ENCODE measurements around the gene UHRF1.
"Not testable (repeated sequence)": the region's sequence is repeated elsewhere in the genome, so short reads cannot be mapped to it uniquely, and the experiment has no call there.

Gene UHRF1

DNA sequence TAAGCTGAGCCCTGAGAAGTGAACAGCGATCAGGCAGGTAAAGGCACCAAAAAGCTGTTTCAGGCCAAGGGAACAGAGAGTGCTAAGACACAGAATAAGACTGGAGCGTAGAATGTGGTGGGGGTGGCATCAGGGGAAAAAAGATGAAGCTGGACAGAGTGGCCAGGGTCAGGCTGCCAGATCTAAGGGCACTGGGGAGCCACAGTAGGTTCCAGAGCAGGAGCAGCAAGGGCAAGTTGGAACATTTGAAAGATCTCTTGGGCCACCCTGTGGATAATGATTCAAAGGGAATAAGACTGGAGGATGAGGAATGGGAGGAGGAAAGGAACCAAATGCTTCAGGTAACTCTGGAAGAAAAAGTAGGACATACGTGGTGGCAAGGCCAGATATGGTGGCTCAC, 35.4 kb upstream of the UHRF1 start:
- H2AFZ ChIP-seq (ENCODE audit: low read depth, low read length), result no peak overlapping the region
- H3K27ac ChIP-seq (ENCODE audit: low read length), result no peak overlapping the region
- no peaks in the 10 kb centered on the region for H3K36me3 ChIP-seq (replicated peaks; ENCODE audit: low read depth, low read length)
- peaks cover 12% of the 10 kb centered on the region for H3K4me1 ChIP-seq (ENCODE audit: low read length)
- no peaks in the 10 kb centered on the region for H3K79me2 ChIP-seq (ENCODE audit: low read length)
- no peak for TF ChIP-seq EZH2phosphoT487 (IDR thresholded peaks at IDR 0.05; ENCODE audit: low read depth)
- TF ChIP-seq, protein P1, sequence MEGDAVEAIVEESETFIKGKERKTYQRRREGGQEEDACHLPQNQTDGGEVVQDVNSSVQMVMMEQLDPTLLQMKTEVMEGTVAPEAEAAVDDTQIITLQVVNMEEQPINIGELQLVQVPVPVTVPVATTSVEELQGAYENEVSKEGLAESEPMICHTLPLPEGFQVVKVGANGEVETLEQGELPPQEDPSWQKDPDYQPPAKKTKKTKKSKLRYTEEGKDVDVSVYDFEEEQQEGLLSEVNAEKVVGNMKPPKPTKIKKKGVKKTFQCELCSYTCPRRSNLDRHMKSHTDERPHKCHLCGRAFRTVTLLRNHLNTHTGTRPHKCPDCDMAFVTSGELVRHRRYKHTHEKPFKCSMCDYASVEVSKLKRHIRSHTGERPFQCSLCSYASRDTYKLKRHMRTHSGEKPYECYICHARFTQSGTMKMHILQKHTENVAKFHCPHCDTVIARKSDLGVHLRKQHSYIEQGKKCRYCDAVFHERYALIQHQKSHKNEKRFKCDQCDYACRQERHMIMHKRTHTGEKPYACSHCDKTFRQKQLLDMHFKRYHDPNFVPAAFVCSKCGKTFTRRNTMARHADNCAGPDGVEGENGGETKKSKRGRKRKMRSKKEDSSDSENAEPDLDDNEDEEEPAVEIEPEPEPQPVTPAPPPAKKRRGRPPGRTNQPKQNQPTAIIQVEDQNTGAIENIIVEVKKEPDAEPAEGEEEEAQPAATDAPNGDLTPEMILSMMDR (IDR thresholded peaks at IDR 0.05; ENCODE audit: low read depth, low read length), result no peak
- H4K20me1 ChIP-seq (ENCODE audit: insufficient read depth, low read length), result no peaks in the 10 kb centered on the region
- peaks cover 10% of the 10 kb centered on the region; the same call in 1 of the 2 replicates for H3K27me3 ChIP-seq (ENCODE audit: low read depth, low read length)
- no peak overlapping the region for H3K4me3 ChIP-seq (ENCODE audit: low read length)
- no peak overlapping the region for H3K4me2 ChIP-seq (ENCODE audit: low read length)
- H3K9ac ChIP-seq (ENCODE audit: low read length), result no peak overlapping the region
- H3K9me3 ChIP-seq (ENCODE audit: insufficient read depth, low read length), result no peaks in the 10 kb centered on the region

DNA sequence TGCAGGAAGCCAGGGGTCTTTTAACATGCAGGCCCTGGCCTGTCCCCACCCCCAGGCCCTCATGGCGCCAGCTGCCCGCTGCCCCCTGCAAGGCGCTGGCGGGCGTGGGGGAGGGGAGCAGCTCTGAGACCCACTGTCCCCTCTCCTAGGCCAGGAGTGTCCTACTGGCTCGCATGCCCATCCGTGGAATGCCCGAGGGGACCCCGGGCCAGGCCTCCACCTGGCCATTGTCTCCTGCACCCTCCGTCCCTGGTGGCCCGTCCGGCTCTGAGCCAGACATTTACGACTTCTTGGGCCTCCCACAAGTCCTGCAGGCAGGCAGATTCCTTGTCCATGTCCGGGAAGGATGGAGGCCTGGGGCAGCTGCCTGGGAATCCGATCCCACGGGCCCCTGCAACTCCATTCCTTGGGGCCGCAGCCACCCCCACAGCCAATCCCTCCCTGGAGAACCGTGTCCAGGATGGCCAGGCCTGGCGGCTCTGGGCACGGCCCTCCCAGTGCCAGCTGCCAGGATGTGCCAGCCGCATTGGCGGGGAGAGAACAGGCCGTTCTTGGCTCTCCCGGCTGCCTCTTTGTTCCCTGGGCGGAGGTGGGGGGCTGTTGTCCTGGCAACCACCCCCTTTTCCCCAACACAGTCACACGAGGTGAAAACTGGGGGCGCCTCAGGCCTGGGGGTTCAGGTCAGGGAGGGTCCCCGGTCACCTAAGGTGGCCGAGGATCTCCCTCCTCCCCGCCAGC, 31.4 kb upstream of the UHRF1 start:
- no peak overlapping the region for H3K4me2 ChIP-seq (ENCODE audit: low read length)
- H3K9ac ChIP-seq (ENCODE audit: low read length), result no peak overlapping the region
- no peaks in the 10 kb centered on the region for H3K36me3 ChIP-seq (replicated peaks; ENCODE audit: low read depth, low read length)
- no peaks in the 10 kb centered on the region for H3K9me3 ChIP-seq (ENCODE audit: insufficient read depth, low read length)
- H2AFZ ChIP-seq (ENCODE audit: low read depth, low read length), result no peak overlapping the region
- H3K79me2 ChIP-seq (ENCODE audit: low read length), result no peaks in the 10 kb centered on the region
- no peak overlapping the region for H3K27ac ChIP-seq (ENCODE audit: low read length)
- H3K4me1 ChIP-seq (ENCODE audit: low read length), result no peaks in the 10 kb centered on the region
- no peak overlapping the region for H3K4me3 ChIP-seq (ENCODE audit: low read length)
- peaks cover 10% of the 10 kb centered on the region; the same call in 1 of the 2 replicates for H3K27me3 ChIP-seq (ENCODE audit: low read depth, low read length)
- no peaks in the 10 kb centered on the region for H4K20me1 ChIP-seq (ENCODE audit: insufficient read depth, low read length)
- TF ChIP-seq, protein P1 (IDR thresholded peaks at IDR 0.05; ENCODE audit: low read depth, low read length), result no peak
- no peak for TF ChIP-seq EZH2phosphoT487 (IDR thresholded peaks at IDR 0.05; ENCODE audit: low read depth)

DNA sequence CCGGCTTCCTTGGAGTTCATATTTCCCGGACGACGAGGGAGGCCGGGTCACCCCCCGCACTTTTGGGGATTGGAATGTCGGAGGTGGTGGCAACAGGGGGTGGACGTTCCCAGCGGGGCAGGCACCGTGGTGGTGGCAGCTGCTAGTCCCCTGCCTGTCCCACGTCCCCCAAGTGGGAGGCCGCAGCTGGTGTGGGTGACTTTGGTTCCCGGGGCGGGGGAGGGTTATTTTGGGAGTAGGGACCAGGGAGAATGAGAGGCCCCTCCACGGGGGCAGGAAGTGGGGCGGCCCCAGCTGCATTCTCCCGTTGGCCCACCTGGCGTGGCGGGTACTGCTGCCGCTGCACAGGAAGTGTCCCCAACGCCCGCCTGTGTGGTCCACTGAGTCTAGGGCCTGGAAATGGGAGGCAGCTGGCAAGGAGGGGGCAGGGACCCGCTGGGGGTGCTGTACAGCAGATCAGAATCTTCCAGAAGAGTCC, 30.8 kb upstream of the UHRF1 start:
- TF ChIP-seq, protein P1 (IDR thresholded peaks at IDR 0.05; ENCODE audit: low read depth, low read length), result no peak
- TF ChIP-seq EZH2phosphoT487 (IDR thresholded peaks at IDR 0.05; ENCODE audit: low read depth), result no peak
- H3K4me2 ChIP-seq (ENCODE audit: low read length), result no peak overlapping the region
- H3K27ac ChIP-seq (ENCODE audit: low read length), result no peak overlapping the region
- H3K4me1 ChIP-seq (ENCODE audit: low read length), result no peaks in the 10 kb centered on the region
- no peak overlapping the region for H3K4me3 ChIP-seq (ENCODE audit: low read length)
- H3K9me3 ChIP-seq (ENCODE audit: insufficient read depth, low read length), result no peaks in the 10 kb centered on the region
- no peaks in the 10 kb centered on the region for H3K36me3 ChIP-seq (replicated peaks; ENCODE audit: low read depth, low read length)
- no peaks in the 10 kb centered on the region for H4K20me1 ChIP-seq (ENCODE audit: insufficient read depth, low read length)
- H3K9ac ChIP-seq (ENCODE audit: low read length), result no peak overlapping the region
- peaks cover 7% of the 10 kb centered on the region; the same call in 1 of the 2 replicates for H3K27me3 ChIP-seq (ENCODE audit: low read depth, low read length)
- H3K79me2 ChIP-seq (ENCODE audit: low read length), result no peaks in the 10 kb centered on the region
- H2AFZ ChIP-seq (ENCODE audit: low read depth, low read length), result 0 out of 2 replicates have a peak overlapping the region, but pooled peaks have one; percentile 4

DNA sequence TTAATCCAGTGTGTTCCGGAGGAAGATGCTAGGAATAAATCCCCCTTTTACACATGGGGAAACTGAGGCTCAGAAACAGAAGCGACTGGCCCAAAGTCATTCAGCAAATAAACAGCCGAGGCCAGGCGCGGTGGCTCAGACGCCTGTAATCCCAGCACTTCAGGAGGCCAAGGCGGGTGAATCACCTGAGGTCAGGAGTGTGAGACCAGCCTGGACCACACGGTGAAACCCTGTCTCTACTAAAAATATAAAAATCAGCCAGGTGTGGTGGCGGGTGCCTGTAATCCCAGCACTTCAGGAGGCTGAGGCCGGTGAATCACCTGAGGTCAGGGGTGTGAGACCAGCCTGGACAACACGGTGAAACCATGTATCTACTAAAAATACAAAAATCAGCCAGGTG, 30.3 kb upstream of the UHRF1 start:
- no peak overlapping the region for H3K27ac ChIP-seq (ENCODE audit: low read length)
- H3K4me1 ChIP-seq (ENCODE audit: low read length), result no peaks in the 10 kb centered on the region
- no peak overlapping the region for H3K4me3 ChIP-seq (ENCODE audit: low read length)

DNA sequence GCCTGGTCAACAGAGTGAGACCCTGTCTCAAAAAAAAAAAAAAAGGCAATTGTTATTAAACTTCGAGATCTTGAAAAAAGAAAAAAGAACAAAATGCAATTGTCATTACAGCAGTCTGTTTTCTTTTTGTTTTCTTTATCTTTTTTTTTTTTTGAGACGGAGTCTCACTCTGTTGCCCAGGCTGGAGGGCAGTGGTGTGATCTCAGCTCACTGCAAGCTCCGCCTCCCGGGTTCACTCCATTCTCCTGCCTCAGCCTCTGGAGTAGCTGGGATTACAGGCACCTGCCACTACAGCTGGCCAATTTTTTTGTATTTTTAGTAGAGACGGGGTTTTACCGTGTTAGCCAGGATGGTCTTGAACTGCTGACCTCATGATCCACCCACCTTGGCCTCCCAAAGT, 26.4 kb upstream of the UHRF1 start:
- not testable (repeated sequence) for H2AFZ ChIP-seq (ENCODE audit: low read depth, low read length); H3K9me3 ChIP-seq (ENCODE audit: insufficient read depth, low read length); H3K27me3 ChIP-seq (ENCODE audit: low read depth, low read length); H3K4me1 ChIP-seq (ENCODE audit: low read length); H3K36me3 ChIP-seq (replicated peaks; ENCODE audit: low read depth, low read length); H3K4me3 ChIP-seq (ENCODE audit: low read length); H3K27ac ChIP-seq (ENCODE audit: low read length); H4K20me1 ChIP-seq (ENCODE audit: insufficient read depth, low read length); H3K4me2 ChIP-seq (ENCODE audit: low read length); H3K9ac ChIP-seq (ENCODE audit: low read length); H3K79me2 ChIP-seq (ENCODE audit: low read length)

More for the DNA sequence above, 30.3 kb upstream of the UHRF1 start:
- Histone ChIP-seq H3K9ac (ENCODE audit: low read length) (no peak overlapping the region), H3K79me2 (ENCODE audit: low read length) (no peaks in the 10 kb centered on the region), H3K27me3 (ENCODE audit: low read depth, low read length) (peaks cover 2% of the 10 kb centered on the region; the same call in 1 of the 2 replicates), H4K20me1 (ENCODE audit: insufficient read depth, low read length) (no peaks in the 10 kb centered on the region), H2AFZ (ENCODE audit: low read depth, low read length) (no peak overlapping the region), H3K4me2 (ENCODE audit: low read length) (no peak overlapping the region), H3K9me3 (ENCODE audit: insufficient read depth, low read length) (no peaks in the 10 kb centered on the region), H3K36me3 (replicated peaks; ENCODE audit: low read depth, low read length) (no peaks in the 10 kb centered on the region)
- TF ChIP-seq EZH2phosphoT487 (IDR thresholded peaks at IDR 0.05; ENCODE audit: low read depth), result no peak
- TF ChIP-seq, protein P1 (IDR thresholded peaks at IDR 0.05; ENCODE audit: low read depth, low read length), result no peak

DNA sequence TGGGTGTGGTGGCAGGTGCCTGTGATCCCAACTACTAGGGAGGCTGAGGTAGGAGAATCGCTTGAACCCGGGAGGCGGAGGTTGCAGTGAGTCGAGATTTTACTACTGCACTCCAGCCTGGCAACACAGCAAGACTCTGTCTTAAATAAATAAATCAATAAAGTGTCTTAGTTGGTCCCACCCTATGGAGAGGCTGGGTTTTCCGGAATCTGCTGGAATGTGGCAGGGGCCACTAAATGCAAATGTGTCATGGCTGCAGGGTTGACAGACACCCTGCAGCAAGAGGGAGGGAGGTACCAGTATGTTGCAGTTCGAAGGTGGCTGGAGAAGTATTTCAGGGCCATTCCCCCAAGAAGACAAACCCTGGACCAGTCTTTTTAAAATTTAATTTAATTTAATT, 24.3 kb upstream of the UHRF1 start:
- not testable (repeated sequence) for H3K27me3 ChIP-seq (ENCODE audit: low read depth, low read length)

More for the DNA sequence above, 24.3 kb upstream of the UHRF1 start:
- not testable (repeated sequence) for H2AFZ ChIP-seq (ENCODE audit: low read depth, low read length); H3K4me3 ChIP-seq (ENCODE audit: low read length); H3K79me2 ChIP-seq (ENCODE audit: low read length); H3K4me2 ChIP-seq (ENCODE audit: low read length); H3K9ac ChIP-seq (ENCODE audit: low read length); H3K27ac ChIP-seq (ENCODE audit: low read length); H3K36me3 ChIP-seq (replicated peaks; ENCODE audit: low read depth, low read length); H3K4me1 ChIP-seq (ENCODE audit: low read length); H3K9me3 ChIP-seq (ENCODE audit: insufficient read depth, low read length); H4K20me1 ChIP-seq (ENCODE audit: insufficient read depth, low read length)
